ENCODE data around the gene ERC2.
"Not testable (repeated sequence)": the region's sequence is repeated elsewhere in the genome, so short reads cannot be mapped to it uniquely, and the experiment has no call there.

ERC2 gene

GRCh38 chr3:56261852-56262251 is 206.4 kb downstream of the ERC2 start:
- H3K9me3 Mint-ChIP-seq; H3K4me3 Mint-ChIP-seq; H3K4me1 Mint-ChIP-seq (ENCODE audit: low read depth); H3K36me3 Mint-ChIP-seq (ENCODE audit: low read depth); H3K27me3 Mint-ChIP-seq (ENCODE audit: low read depth); DNase-seq (ENCODE audit: low spot score); H3K27ac Mint-ChIP-seq: not testable (repeated sequence)

DNA sequence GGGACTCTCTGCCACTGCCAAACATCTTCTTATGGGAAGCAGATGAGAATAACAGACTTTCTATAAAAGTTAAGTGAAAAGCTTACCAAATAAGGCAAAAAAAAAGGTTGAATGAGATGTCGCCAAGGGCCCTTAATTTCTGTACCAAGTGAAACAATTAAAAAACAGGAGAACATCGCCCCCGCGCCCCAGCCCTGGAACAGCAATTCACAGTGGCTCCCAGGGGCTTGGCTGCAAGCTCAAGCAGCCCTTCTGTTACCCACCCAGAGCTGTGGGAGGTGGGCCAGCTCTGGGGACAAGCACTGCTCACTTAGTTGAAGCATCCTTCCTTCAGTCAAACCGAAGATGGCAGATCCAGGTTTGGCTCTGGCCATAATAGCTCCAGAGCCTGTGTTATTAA is 208.0 kb downstream of the ERC2 start:
- H3K27me3 Mint-ChIP-seq (ENCODE audit: low read depth) = peaks cover 15% of the 10 kb centered on the region
- H3K9me3 Mint-ChIP-seq = no peaks in the 10 kb centered on the region
- H3K36me3 Mint-ChIP-seq (ENCODE audit: low read depth) = no peaks in the 10 kb centered on the region
- no peak overlapping the region for H3K4me3 Mint-ChIP-seq
- no peak for DNase-seq (ENCODE audit: low spot score)
- no peaks in the 10 kb centered on the region for H3K4me1 Mint-ChIP-seq (ENCODE audit: low read depth)
- no peak overlapping the region for H3K27ac Mint-ChIP-seq

DNA sequence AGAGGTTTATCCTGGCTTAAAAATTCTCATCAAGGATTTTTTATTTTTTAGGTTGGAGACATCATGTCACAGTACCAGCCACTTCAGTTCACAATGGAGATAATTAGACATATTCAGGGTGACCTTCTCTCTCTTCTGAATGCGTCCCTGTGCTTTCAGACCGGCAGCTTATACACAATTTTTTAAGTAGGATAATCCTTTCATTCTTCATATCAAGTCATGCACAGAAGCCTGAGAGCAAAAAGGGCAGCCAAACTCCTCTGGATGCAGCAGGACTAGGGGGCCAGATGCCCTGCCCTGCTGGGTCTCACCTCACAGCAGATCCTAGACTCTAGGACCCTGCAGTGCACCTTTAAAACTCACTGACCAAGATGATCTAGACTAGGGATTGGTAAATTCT is 210.4 kb downstream of the ERC2 start:
- H3K36me3 Mint-ChIP-seq (ENCODE audit: low read depth) = no peaks in the 10 kb centered on the region
- no peaks in the 10 kb centered on the region for H3K9me3 Mint-ChIP-seq
- DNase-seq (ENCODE audit: low spot score) = no peak
- H3K4me1 Mint-ChIP-seq (ENCODE audit: low read depth) = no peaks in the 10 kb centered on the region
- peaks cover 15% of the 10 kb centered on the region for H3K27me3 Mint-ChIP-seq (ENCODE audit: low read depth)
- no peak overlapping the region for H3K4me3 Mint-ChIP-seq
- no peak overlapping the region for H3K27ac Mint-ChIP-seq

GRCh38 chr3:56254835-56255234 is 213.4 kb downstream of the ERC2 start:
- Mint-ChIP-seq H3K27ac (no peak overlapping the region), H3K4me1 (ENCODE audit: low read depth) (no peaks in the 10 kb centered on the region), H3K27me3 (ENCODE audit: low read depth) (peaks cover 9% of the 10 kb centered on the region), H3K9me3 (no peaks in the 10 kb centered on the region), H3K4me3 (no peak overlapping the region), H3K36me3 (ENCODE audit: low read depth) (no peaks in the 10 kb centered on the region)
- DNase-seq (ENCODE audit: low spot score) = no peak

DNA sequence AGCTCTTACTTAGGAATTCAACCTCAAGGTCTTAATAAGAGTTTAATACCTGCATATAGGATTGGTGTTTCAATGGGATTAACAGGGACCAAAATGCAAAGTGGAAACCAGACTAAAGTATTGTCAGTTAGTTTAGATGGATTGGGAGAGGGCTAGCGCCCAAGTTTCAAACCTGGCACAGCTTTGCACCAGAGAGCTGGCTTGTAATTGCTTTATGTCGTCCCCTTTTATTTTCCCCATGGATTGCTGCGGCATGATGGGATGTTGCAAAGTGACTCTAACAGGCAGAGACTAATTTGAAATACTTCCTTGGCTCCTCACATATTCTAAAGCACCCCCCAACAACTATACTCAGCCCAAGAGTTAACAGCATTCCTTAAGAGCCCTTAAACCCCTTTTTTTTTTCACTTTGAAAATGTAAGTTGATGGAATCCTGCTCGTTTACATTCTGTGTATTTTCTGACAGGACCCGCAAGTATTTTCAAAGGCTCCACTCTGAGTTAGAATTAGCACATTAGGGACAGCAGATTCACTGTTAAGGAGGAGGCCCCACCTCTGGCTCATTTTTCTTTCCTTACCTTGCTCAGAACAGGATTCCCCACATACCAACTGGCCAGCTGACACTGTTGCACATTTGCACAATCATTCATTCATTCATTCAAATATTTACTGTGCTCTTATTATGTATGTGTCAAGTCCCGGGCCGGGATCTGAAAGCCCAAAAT is 214.2 kb downstream of the ERC2 start:
- Mint-ChIP-seq H3K4me3 (no peak overlapping the region), H3K36me3 (ENCODE audit: low read depth) (no peaks in the 10 kb centered on the region), H3K9me3 (no peaks in the 10 kb centered on the region), H3K4me1 (ENCODE audit: low read depth) (no peaks in the 10 kb centered on the region), H3K27me3 (ENCODE audit: low read depth) (peaks cover 9% of the 10 kb centered on the region), H3K27ac (no peak overlapping the region)
- DNase-seq (ENCODE audit: low spot score) = no peak

DNA sequence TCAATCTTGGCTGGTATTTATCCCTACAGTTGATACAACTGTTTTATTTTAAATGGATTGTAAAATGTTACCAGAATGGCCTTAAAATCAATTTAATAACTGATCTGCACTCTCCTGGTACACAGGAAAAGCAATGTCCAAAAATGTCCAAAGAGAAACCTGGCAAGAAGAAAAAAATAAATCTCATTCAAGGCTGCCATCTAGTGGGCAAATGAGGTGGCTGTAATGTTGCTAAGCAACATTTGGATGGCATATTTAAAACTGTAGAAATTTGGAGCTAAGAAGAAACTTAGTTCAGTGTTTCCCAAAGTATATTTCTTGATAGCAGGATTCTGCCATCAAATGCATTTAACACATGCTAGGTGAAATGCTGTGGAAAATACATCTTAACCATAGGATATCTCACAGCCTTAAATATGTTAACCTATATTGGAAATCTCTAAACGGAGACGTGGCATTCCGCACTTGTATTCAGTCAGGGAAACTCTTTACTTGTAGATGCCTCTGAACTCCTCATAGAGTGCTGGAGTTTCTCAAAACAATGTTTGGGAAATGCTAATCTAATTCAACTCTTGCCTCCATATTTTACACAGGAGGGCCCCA is 216.8 kb downstream of the ERC2 start:
- H3K4me1 Mint-ChIP-seq (ENCODE audit: low read depth) = no peaks in the 10 kb centered on the region
- H3K27me3 Mint-ChIP-seq (ENCODE audit: low read depth) = peaks cover 3% of the 10 kb centered on the region
- no peak overlapping the region for H3K27ac Mint-ChIP-seq
- no peak overlapping the region for H3K4me3 Mint-ChIP-seq
- no peak for DNase-seq (ENCODE audit: low spot score)
- H3K9me3 Mint-ChIP-seq = no peaks in the 10 kb centered on the region
- no peaks in the 10 kb centered on the region for H3K36me3 Mint-ChIP-seq (ENCODE audit: low read depth)

DNA sequence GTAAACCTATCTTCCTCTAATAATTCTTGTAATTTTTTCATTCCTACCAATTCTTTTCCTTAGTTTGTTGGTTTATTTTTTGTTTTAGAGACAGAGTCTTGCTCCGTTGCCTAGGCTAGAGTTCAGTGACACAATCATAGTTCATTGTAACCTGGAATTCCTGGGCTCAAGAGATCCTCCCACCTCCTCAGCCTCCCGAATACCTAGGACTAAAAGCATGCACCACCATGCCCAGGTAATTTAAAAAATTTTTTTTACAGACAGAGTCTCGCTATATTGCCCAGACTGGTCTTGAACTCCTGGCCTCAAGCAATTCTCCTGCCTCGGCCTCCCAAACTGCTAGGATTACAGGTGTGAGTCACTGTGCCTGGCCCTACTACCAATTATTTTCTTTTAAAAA is 220.2 kb downstream of the ERC2 start:
- no peaks in the 10 kb centered on the region for H3K36me3 Mint-ChIP-seq (ENCODE audit: low read depth)
- H3K9me3 Mint-ChIP-seq = no peaks in the 10 kb centered on the region
- no peaks in the 10 kb centered on the region for H3K27me3 Mint-ChIP-seq (ENCODE audit: low read depth)
- H3K4me1 Mint-ChIP-seq (ENCODE audit: low read depth) = no peaks in the 10 kb centered on the region
- H3K4me3 Mint-ChIP-seq = no peak overlapping the region
- H3K27ac Mint-ChIP-seq = no peak overlapping the region
- no peak for DNase-seq (ENCODE audit: low spot score)

- DNase-seq (ENCODE audit: low spot score) = no peak
- no peak overlapping the region for H3K4me3 Mint-ChIP-seq
- no peaks in the 10 kb centered on the region for H3K4me1 Mint-ChIP-seq (ENCODE audit: low read depth)
- no peak overlapping the region for H3K27ac Mint-ChIP-seq
- peaks cover 6% of the 10 kb centered on the region for H3K27me3 Mint-ChIP-seq (ENCODE audit: low read depth)
- no peaks in the 10 kb centered on the region for H3K36me3 Mint-ChIP-seq (ENCODE audit: low read depth)
- H3K9me3 Mint-ChIP-seq = no peaks in the 10 kb centered on the region
Measured at GRCh38 chr3:56238299-56238698, 230.0 kb downstream of the ERC2 start.

DNA sequence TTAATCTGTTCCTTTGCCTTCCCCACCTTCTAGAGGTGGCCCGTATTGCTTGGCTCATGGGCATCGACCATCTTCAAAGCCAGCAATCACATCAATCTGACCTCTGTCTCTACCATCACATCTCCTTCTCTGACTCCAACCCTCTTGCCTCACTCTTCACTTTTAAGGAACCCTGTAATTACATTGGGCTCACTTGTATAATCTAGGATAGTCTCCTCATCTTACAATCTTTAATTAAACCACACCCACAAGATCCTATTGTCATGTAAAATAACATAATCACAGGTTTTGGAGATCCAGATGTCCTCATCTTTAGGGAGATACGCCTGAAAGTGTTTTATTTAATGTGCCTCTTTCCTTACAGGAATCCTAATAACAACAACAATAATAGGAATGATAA is 234.5 kb downstream of the ERC2 start:
- Mint-ChIP-seq H3K9me3 (no peaks in the 10 kb centered on the region), H3K27me3 (ENCODE audit: low read depth) (no peaks in the 10 kb centered on the region), H3K36me3 (ENCODE audit: low read depth) (no peaks in the 10 kb centered on the region), H3K4me1 (ENCODE audit: low read depth) (no peaks in the 10 kb centered on the region), H3K4me3 (no peak overlapping the region), H3K27ac (no peak overlapping the region)
- no peak for DNase-seq (ENCODE audit: low spot score)

- no peaks in the 10 kb centered on the region for H3K4me1 Mint-ChIP-seq (ENCODE audit: low read depth)
- no peaks in the 10 kb centered on the region for H3K36me3 Mint-ChIP-seq (ENCODE audit: low read depth)
- H3K27ac Mint-ChIP-seq = no peak overlapping the region
- H3K9me3 Mint-ChIP-seq = no peaks in the 10 kb centered on the region
- H3K4me3 Mint-ChIP-seq = no peak overlapping the region
- DNase-seq (ENCODE audit: low spot score) = no peak
- H3K27me3 Mint-ChIP-seq (ENCODE audit: low read depth) = no peaks in the 10 kb centered on the region
Measured at GRCh38 chr3:56229311-56229710, 239.0 kb downstream of the ERC2 start.

- Mint-ChIP-seq H3K27me3 (ENCODE audit: low read depth) (no peaks in the 10 kb centered on the region), H3K36me3 (ENCODE audit: low read depth) (no peaks in the 10 kb centered on the region)
Measured at GRCh38 chr3:56222866-56223265, 245.4 kb downstream of the ERC2 start.

GRCh38 chr3:56219894-56220805 is 248.1 kb downstream of the ERC2 start:
- Mint-ChIP-seq H3K4me3 (no peak overlapping the region), H3K4me1 (ENCODE audit: low read depth) (no peaks in the 10 kb centered on the region), H3K9me3 (no peaks in the 10 kb centered on the region), H3K27ac (no peak overlapping the region), H3K36me3 (ENCODE audit: low read depth) (no peaks in the 10 kb centered on the region), H3K27me3 (ENCODE audit: low read depth) (no peaks in the 10 kb centered on the region)
- DNase-seq (ENCODE audit: low spot score) = no peak

More at GRCh38 chr3:56222866-56223265, 245.4 kb downstream of the ERC2 start:
- no peak for DNase-seq (ENCODE audit: low spot score)
- no peaks in the 10 kb centered on the region for H3K4me1 Mint-ChIP-seq (ENCODE audit: low read depth)
- no peaks in the 10 kb centered on the region for H3K9me3 Mint-ChIP-seq
- no peak overlapping the region for H3K4me3 Mint-ChIP-seq
- H3K27ac Mint-ChIP-seq = no peak overlapping the region

DNA sequence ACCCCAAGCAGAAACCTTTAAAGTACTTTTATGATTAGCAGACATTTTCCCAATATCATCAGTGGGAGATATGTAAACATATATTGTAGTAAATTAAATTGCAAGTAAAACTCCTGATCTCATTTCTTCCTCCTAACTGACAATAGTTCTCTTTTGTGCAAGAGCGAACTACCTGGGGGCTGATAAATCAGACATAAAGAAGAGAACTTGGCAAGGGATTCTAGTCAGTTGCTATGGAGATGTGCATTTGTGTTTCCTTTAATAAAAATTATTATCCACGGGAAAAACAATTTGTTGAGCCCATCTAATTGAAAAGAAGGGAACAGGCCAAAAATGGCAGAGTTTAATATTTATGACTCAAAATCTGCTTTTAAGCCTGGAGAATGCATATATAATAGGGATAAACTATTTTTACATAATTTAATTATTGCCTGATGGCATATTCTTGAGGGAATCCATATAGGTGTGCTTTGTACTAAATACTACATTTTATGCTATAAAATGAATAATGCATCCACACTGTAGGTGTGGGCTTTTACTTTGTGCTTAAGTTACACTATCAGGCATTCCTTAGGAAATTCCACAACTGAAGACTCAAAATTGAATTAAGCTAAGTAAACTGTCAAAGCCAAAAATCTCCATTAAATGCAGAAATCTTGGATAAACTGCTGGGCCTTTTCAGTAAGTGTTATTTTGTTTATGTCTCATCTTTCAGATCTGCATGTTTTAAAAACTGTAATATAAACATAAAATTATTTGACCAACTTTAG is 258.1 kb downstream of the ERC2 start:
- no peak for DNase-seq (ENCODE audit: low spot score)
- Mint-ChIP-seq H3K4me1 (ENCODE audit: low read depth) (no peaks in the 10 kb centered on the region), H3K27me3 (ENCODE audit: low read depth) (no peaks in the 10 kb centered on the region), H3K27ac (no peak overlapping the region), H3K36me3 (ENCODE audit: low read depth) (no peaks in the 10 kb centered on the region), H3K9me3 (no peaks in the 10 kb centered on the region), H3K4me3 (no peak overlapping the region)

DNA sequence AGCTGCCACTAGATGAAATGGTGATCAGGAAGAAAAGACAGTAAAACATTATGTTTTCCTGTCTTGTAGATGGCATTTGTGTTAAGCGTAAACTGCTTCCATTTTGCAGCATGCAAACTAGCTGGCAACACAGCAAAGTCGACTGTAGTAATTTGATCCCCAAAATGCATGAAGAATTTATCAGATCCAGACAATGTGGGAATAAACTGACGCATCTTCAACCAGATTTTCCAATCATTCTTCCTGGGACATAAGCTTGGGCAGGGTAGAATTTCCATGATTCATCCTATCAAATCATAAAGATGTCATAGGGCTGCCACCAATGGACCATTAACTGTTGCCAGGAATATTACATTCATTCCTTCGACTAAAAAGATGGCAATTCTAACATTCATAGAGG is 260.3 kb downstream of the ERC2 start:
- no peaks in the 10 kb centered on the region for H3K4me1 Mint-ChIP-seq (ENCODE audit: low read depth)
- no peak overlapping the region for H3K27ac Mint-ChIP-seq
- DNase-seq (ENCODE audit: low spot score) = no peak
- no peaks in the 10 kb centered on the region for H3K9me3 Mint-ChIP-seq
- H3K4me3 Mint-ChIP-seq = no peak overlapping the region
- no peaks in the 10 kb centered on the region for H3K27me3 Mint-ChIP-seq (ENCODE audit: low read depth)
- H3K36me3 Mint-ChIP-seq (ENCODE audit: low read depth) = no peaks in the 10 kb centered on the region

Data from T-helper 2 cell treated with Interferon-gamma antibody and Interleukin-4, amounts not matched to agents 5 μg/mL and 100 μg/mL, for 36 hours (primary cell).